Measurements from ENCODE around the gene CDC7.

The CDC7 gene

GRCh38 chr1:91533361-91534024 is 32.8 kb downstream of the CDC7 start:
- Histone ChIP-seq H3K4me3 (ENCODE audit: low read length) (no peak overlapping the region), H3K4me2 (ENCODE audit: low read length) (no peak overlapping the region), H3K36me3 (ENCODE audit: control insufficient read depth, low read length) (no peaks in the 10 kb centered on the region), H3K9me2 (replicated peaks; ENCODE audit: control insufficient read depth, low read length) (no peaks in the 10 kb centered on the region), H3K4me1 (ENCODE audit: control insufficient read depth, low read length) (no peaks in the 10 kb centered on the region), H3K27me3 (ENCODE audit: control insufficient read depth, low read length) (no peaks in the 10 kb centered on the region), H3K79me2 (ENCODE audit: control insufficient read depth, low read length) (no peaks in the 10 kb centered on the region), H3K27ac (ENCODE audit: low read depth, low read length) (no peak overlapping the region), H4K20me1 (ENCODE audit: control insufficient read depth, insufficient read depth, low read depth, low read length) (no peaks in the 10 kb centered on the region), H3F3A (ENCODE audit: control insufficient read depth, insufficient read depth) (no peaks in the 10 kb centered on the region), H3K9me3 (ENCODE audit: control insufficient read depth, insufficient read depth, low read length) (no peaks in the 10 kb centered on the region)
- no peak for TF ChIP-seq EZH2phosphoT487 (IDR thresholded peaks at IDR 0.05; ENCODE audit: borderline replicate concordance, low read length)
- no peak for TF ChIP-seq CTCF (IDR thresholded peaks at IDR 0.05; ENCODE audit: low read depth, low read length, poor library complexity, severe bottlenecking)

GRCh38 chr1:91535441-91535840 is 34.8 kb downstream of the CDC7 start:
- Histone ChIP-seq H3K36me3 (ENCODE audit: control insufficient read depth, low read length) (no peaks in the 10 kb centered on the region), H3K4me3 (ENCODE audit: low read length) (no peak overlapping the region), H3K27me3 (ENCODE audit: control insufficient read depth, low read length) (no peaks in the 10 kb centered on the region), H3K27ac (ENCODE audit: low read depth, low read length) (no peak overlapping the region), H4K20me1 (ENCODE audit: control insufficient read depth, insufficient read depth, low read depth, low read length) (no peaks in the 10 kb centered on the region), H3K4me1 (ENCODE audit: control insufficient read depth, low read length) (no peaks in the 10 kb centered on the region), H3K4me2 (ENCODE audit: low read length) (no peak overlapping the region), H3F3A (ENCODE audit: control insufficient read depth, insufficient read depth) (no peaks in the 10 kb centered on the region), H3K9me3 (ENCODE audit: control insufficient read depth, insufficient read depth, low read length) (no peaks in the 10 kb centered on the region), H3K79me2 (ENCODE audit: control insufficient read depth, low read length) (no peaks in the 10 kb centered on the region), H3K9me2 (replicated peaks; ENCODE audit: control insufficient read depth, low read length) (no peaks in the 10 kb centered on the region)
- TF ChIP-seq CTCF (IDR thresholded peaks at IDR 0.05; ENCODE audit: low read depth, low read length, poor library complexity, severe bottlenecking) = no peak
- no peak for TF ChIP-seq EZH2phosphoT487 (IDR thresholded peaks at IDR 0.05; ENCODE audit: borderline replicate concordance, low read length)

- no peaks in the 10 kb centered on the region for H3F3A ChIP-seq (ENCODE audit: control insufficient read depth, insufficient read depth)
- no peaks in the 10 kb centered on the region for H3K9me2 ChIP-seq (replicated peaks; ENCODE audit: control insufficient read depth, low read length)
- peaks cover 3% of the 10 kb centered on the region; the same call in 1 of the 2 replicates for H3K27me3 ChIP-seq (ENCODE audit: control insufficient read depth, low read length)
Measured at GRCh38 chr1:91537281-91537986, 36.8 kb downstream of the CDC7 start.

More at GRCh38 chr1:91537281-91537986, 36.8 kb downstream of the CDC7 start:
- Histone ChIP-seq H3K9me3 (ENCODE audit: control insufficient read depth, insufficient read depth, low read length) (no peaks in the 10 kb centered on the region), H3K4me2 (ENCODE audit: low read length) (no peak overlapping the region), H3K27ac (ENCODE audit: low read depth, low read length) (no peak overlapping the region), H3K4me1 (ENCODE audit: control insufficient read depth, low read length) (no peaks in the 10 kb centered on the region), H3K79me2 (ENCODE audit: control insufficient read depth, low read length) (no peaks in the 10 kb centered on the region), H3K36me3 (ENCODE audit: control insufficient read depth, low read length) (no peaks in the 10 kb centered on the region), H4K20me1 (ENCODE audit: control insufficient read depth, insufficient read depth, low read depth, low read length) (no peaks in the 10 kb centered on the region), H3K4me3 (ENCODE audit: low read length) (no peak overlapping the region)
- TF ChIP-seq EZH2phosphoT487 (IDR thresholded peaks at IDR 0.05; ENCODE audit: borderline replicate concordance, low read length) (no peak), CTCF (IDR thresholded peaks at IDR 0.05; ENCODE audit: low read depth, low read length, poor library complexity, severe bottlenecking) (no peak)
